Measurements from ENCODE around the gene GLDN.

GLDN gene

DNA sequence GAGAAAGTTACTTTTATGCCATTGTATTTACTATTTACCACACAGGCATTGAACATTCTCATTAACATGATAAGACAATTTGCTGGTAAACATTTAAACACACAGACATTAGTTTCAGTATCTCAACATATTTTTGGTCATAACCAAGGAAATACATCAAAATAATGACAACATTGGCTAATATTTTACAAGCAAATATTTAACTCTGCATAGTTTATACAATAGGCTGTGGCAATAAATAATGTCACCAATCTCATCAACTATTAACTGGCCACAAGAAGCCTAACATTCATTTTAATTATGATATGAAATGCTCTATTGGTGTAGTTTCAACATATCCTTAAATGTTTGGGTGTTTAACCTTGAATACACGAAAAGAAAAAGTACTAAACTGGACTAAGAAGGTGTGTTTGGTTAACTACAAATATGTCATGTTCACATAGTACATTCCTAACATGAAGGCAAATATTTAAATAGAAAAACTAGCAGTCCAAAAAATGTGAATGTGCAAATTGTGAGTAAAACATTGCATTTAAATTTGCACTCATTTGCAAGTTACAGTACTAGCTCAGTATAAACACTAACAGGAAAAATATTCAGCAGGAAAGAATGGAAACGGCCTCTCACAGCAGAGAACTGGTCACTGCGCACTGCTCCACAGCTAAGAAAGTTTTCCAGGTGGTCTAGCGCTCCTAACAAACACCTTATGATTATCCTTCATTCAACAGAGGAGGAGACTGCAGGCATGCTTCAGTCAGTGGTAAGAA lies 106.6 kb downstream of the GLDN start:
- no peak overlapping the region for H3K27ac ChIP-seq
- TF ChIP-seq, protein P1, sequence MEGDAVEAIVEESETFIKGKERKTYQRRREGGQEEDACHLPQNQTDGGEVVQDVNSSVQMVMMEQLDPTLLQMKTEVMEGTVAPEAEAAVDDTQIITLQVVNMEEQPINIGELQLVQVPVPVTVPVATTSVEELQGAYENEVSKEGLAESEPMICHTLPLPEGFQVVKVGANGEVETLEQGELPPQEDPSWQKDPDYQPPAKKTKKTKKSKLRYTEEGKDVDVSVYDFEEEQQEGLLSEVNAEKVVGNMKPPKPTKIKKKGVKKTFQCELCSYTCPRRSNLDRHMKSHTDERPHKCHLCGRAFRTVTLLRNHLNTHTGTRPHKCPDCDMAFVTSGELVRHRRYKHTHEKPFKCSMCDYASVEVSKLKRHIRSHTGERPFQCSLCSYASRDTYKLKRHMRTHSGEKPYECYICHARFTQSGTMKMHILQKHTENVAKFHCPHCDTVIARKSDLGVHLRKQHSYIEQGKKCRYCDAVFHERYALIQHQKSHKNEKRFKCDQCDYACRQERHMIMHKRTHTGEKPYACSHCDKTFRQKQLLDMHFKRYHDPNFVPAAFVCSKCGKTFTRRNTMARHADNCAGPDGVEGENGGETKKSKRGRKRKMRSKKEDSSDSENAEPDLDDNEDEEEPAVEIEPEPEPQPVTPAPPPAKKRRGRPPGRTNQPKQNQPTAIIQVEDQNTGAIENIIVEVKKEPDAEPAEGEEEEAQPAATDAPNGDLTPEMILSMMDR (conservative IDR thresholded peaks at IDR 0.05) = no peak
- no peak for TF ChIP-seq ZFX (IDR thresholded peaks at IDR 0.05)

DNA sequence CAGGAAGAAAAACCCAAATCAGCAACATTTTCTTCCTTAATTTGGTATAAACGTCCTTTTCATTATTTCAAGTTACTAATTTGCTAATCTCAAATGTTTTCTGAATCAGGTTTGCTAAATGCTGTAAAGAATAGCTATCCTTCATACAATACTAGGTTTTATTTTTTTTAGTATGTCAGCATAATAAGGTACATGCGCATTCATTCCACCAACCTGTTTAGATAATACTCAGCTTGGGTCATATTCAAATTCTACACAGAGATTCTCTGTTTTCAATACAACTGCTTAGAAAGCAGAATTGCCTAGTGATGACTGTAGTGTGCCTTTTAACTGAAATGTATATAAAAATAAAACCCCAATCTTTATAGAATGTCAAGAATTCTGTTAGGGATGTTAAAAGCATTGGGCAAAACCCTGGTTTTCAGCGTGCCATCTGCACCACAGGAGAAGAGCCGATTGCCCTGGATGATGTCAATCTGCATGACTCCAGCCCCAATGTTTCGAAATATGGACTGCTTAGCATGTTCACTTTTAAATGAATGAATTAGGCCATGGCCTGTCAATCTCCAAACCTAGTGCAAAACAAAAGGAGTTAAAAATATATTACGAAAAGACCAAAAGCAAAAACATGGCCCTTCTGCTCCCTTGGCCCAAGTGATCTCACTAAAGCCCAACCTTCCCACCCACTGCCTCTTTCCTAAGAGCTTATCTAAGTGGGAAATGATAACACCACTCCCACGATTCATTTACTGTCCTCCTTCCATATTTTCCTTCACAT lies 107.4 kb downstream of the GLDN start:
- H3K27ac ChIP-seq = no peak overlapping the region
- no peak for TF ChIP-seq ZFX (IDR thresholded peaks at IDR 0.05)
- TF ChIP-seq, protein P1 (conservative IDR thresholded peaks at IDR 0.05) = no peak

DNA sequence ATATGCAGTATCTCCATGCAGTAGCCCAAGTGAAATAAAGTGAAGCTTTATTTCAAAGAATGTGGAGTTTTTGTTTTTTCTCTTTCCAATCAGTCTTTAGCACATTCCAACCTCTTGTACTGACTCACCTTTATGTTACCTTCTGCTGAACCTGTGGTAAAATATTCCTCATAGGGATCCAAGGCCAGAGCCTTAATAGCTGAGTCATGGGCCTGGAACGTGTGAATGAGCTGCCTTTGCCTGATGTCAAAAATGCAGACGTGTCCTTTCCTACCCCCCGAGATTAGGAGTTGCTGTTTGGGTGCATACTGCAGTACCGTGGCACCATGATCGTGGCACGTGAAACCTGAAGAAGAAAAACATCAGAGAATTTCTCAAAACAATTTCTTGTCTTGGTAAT lies 108.5 kb downstream of the GLDN start:
- TF ChIP-seq, protein P1 (conservative IDR thresholded peaks at IDR 0.05) = no peak
- no peak for TF ChIP-seq ZFX (IDR thresholded peaks at IDR 0.05)
- H3K27ac ChIP-seq = no peak overlapping the region
